H9 (cell line): ENCODE results near the gene PUM2. TPM values are rescaled to one million over a fixed set of nuclear protein-coding genes. Genes with fewer than 3 reads are reported as not detected.

Experiments
- DNase-seq: peaks from one replicate; pipeline ENCODE4 v3.0.0-alpha.2; 2017
- H2AFZ ChIP-seq: one replicate; pipeline ENCODE4 v1.6.1; 2013; ENCODE audit warnings: mild to moderate bottlenecking, low read length, control low read depth, moderate library complexity
- H2AK5ac ChIP-seq: 2 replicates; pipeline ENCODE4 v1.6.1; 2013; ENCODE audit warnings: low read length, control low read depth, mixed read lengths; ENCODE audit not compliant: insufficient read length
- H2BK120ac ChIP-seq: one replicate; pipeline ENCODE4 v1.6.1; 2013; ENCODE audit warnings: low read depth, mild to moderate bottlenecking, low read length, control low read depth, inconsistent platforms; ENCODE audit not compliant: poor library complexity, severe bottlenecking
- H2BK12ac ChIP-seq: 2 replicates; pipeline ENCODE4 v1.6.1; 2013; ENCODE audit warnings: low read length, control low read depth, mixed read lengths, low read depth; ENCODE audit not compliant: insufficient read length
- H2BK15ac ChIP-seq: 2 replicates; pipeline ENCODE4 v1.6.1; 2013; ENCODE audit warnings: low read depth, low read length, control low read depth
- H2BK20ac ChIP-seq: one replicate; pipeline ENCODE4 v1.6.1; 2013; ENCODE audit warnings: low read depth, mild to moderate bottlenecking, low read length, control low read depth, inconsistent platforms; ENCODE audit not compliant: poor library complexity, severe bottlenecking
- H2BK5ac ChIP-seq: 2 replicates; pipeline ENCODE4 v1.6.1; 2013; ENCODE audit warnings: low read length, control low read depth, mixed read lengths; ENCODE audit not compliant: insufficient read length
- H3K14ac ChIP-seq: 2 replicates; pipeline ENCODE4 v1.6.1; 2013; ENCODE audit warnings: low read length, control low read depth; ENCODE audit not compliant: insufficient read depth
- H3K18ac ChIP-seq: 2 replicates; pipeline ENCODE4 v1.6.1; 2013; ENCODE audit warnings: low read depth, mild to moderate bottlenecking, mixed read lengths, low read length, control low read depth; ENCODE audit not compliant: insufficient read length
- H3K23ac ChIP-seq: 2 replicates; pipeline ENCODE4 v1.6.1; 2013; ENCODE audit warnings: low read length, control low read depth, mixed read lengths, low read depth; ENCODE audit not compliant: insufficient read length
- H3K23me2 ChIP-seq: 2 replicates; pipeline ENCODE4 v1.6.1; 2013; ENCODE audit warnings: low read depth, mild to moderate bottlenecking, mixed read lengths, low read length, control low read depth; ENCODE audit not compliant: insufficient read length, poor library complexity, severe bottlenecking
- H3K27ac ChIP-seq: 2 replicates; pipeline ENCODE4 v1.5.1; 2013; ENCODE audit warnings: low read length, control low read depth, mixed read lengths, low read depth; ENCODE audit not compliant: insufficient read length
- H3K27me3 ChIP-seq: 2 replicates; pipeline ENCODE4 v1.6.1; 2013; ENCODE audit warnings: low read length, control low read depth, inconsistent platforms; ENCODE audit not compliant: insufficient read depth
- H3K4ac ChIP-seq: 2 replicates; pipeline ENCODE4 v1.6.1; 2013; ENCODE audit warnings: low read depth, mild to moderate bottlenecking, control low read depth, inconsistent platforms, low read length, moderate library complexity
- H3K4me1 ChIP-seq: 2 replicates; pipeline ENCODE4 v1.6.1; 2013; ENCODE audit warnings: low read length, control low read depth, inconsistent platforms; ENCODE audit not compliant: insufficient read depth
- H3K4me2 ChIP-seq: 2 replicates; pipeline ENCODE4 v1.6.1; 2013; ENCODE audit warnings: low read length, control low read depth, mixed read lengths; ENCODE audit not compliant: insufficient read length, insufficient read depth
- H3K56ac ChIP-seq: 2 replicates; pipeline ENCODE4 v1.6.1; 2013; ENCODE audit warnings: low read depth, mild to moderate bottlenecking, mixed read lengths, low read length, control low read depth; ENCODE audit not compliant: insufficient read length
- H3K79me1 ChIP-seq: 2 replicates; pipeline ENCODE4 v1.6.1; 2013; ENCODE audit warnings: low read depth, mild to moderate bottlenecking, moderate library complexity, low read length, control low read depth, inconsistent platforms; ENCODE audit not compliant: insufficient read depth, poor library complexity, severe bottlenecking
- H3K79me2 ChIP-seq: 2 replicates; pipeline ENCODE4 v1.6.1; 2013; ENCODE audit warnings: low read length, control low read depth, inconsistent platforms; ENCODE audit not compliant: insufficient read depth
- H3K9ac ChIP-seq: 2 replicates; pipeline ENCODE4 v1.6.1; 2013; ENCODE audit warnings: low read length, control low read depth, mixed read lengths; ENCODE audit not compliant: insufficient read length; ENCODE audit errors: extremely low read depth
- H3K9me3 ChIP-seq: one replicate; pipeline ENCODE4 v1.6.1; 2013; ENCODE audit warnings: low read depth, low read length, inconsistent platforms; ENCODE audit not compliant: control insufficient read depth
- H3T11ph ChIP-seq: one replicate; pipeline ENCODE4 v1.6.1; 2013; ENCODE audit warnings: mild to moderate bottlenecking, low read length, control low read depth, inconsistent platforms
- H4K20me1 ChIP-seq: one replicate; pipeline ENCODE4 v1.6.1; 2013; ENCODE audit not compliant: control insufficient read depth, insufficient read length, insufficient read depth
- H4K5ac ChIP-seq: 2 replicates; pipeline ENCODE4 v1.6.1; 2013; ENCODE audit warnings: low read depth, mild to moderate bottlenecking, mixed read lengths, low read length, control low read depth; ENCODE audit not compliant: insufficient read length
- H4K8ac ChIP-seq: replicated peaks from 2 replicates; pipeline ENCODE4 v1.6.1; 2013; ENCODE audit warnings: low read length, control low read depth, mixed read lengths, low read depth; ENCODE audit not compliant: insufficient read length
- H4K91ac ChIP-seq: 2 replicates; pipeline ENCODE4 v1.6.1; 2013; ENCODE audit warnings: low read depth, mild to moderate bottlenecking, moderate library complexity, mixed read lengths, low read length, control low read depth; ENCODE audit not compliant: insufficient read length
- H3K27ac Mint-ChIP-seq, 3 experiments: 2 replicates in 2 of 3; 3 replicates in 1 of 3; pipeline ENCODE4 v1.8.0; 2020 to 2021; ENCODE audit warnings: mixed read lengths in 3 of 3, mild to moderate bottlenecking in 1 of 3, moderate library complexity in 1 of 3
- H3K27me3 Mint-ChIP-seq: 2 replicates; pipeline ENCODE4 v1.8.0; 2021; ENCODE audit warnings: low read depth, mild to moderate bottlenecking, moderate library complexity, mixed read lengths
- H3K36me3 Mint-ChIP-seq, 3 experiments: 2 replicates in 2 of 3; 3 replicates in 1 of 3; pipeline ENCODE4 v1.8.0; 2020 to 2021; ENCODE audit warnings: low read depth in 3 of 3, mixed read lengths in 3 of 3; ENCODE audit not compliant: insufficient read depth in 1 of 3
- H3K4me1 Mint-ChIP-seq, 2 experiments: 2 replicates each; pipeline ENCODE4 v1.8.0; 2020; ENCODE audit warnings: mixed read lengths in 2 of 2
- H3K4me3 Mint-ChIP-seq, 2 experiments: 2 replicates in 1 of 2; 3 replicates in 1 of 2; pipeline ENCODE4 v1.8.0; 2020 to 2021; ENCODE audit warnings: mild to moderate bottlenecking in 2 of 2, mixed read lengths in 2 of 2, moderate library complexity in 1 of 2
- H3K9me3 Mint-ChIP-seq, 2 experiments: 2 replicates in 1 of 2; 3 replicates in 1 of 2; pipeline ENCODE4 v1.8.0; 2020; ENCODE audit warnings: mild to moderate bottlenecking in 2 of 2, mixed read lengths in 2 of 2, moderate library complexity in 1 of 2
- CTCF ChIP-seq: fragments of 200-600 bp; sonication (generic); conservative IDR thresholded peaks from 3 replicates; pipeline ENCODE4 v1.8.0; 2021; ENCODE audit warnings: antibody characterized with exemption, mild to moderate bottlenecking
- WGBS: extraction: QIAGEN DNeasy Blood & Tissue Kit; methylation state at CpG from one replicate; pipeline ENCODE4 v1.1.7; 2013; ENCODE audit warnings: missing lambda C conversion rate, low lambda C conversion rate, mixed read lengths; ENCODE audit not compliant: insufficient read length; ENCODE audit errors: extremely low coverage; 5-methylcytosine and 5-hydroxymethylcytosine counted together
- total RNA-seq: library from RNA; stranded (reverse); gene quantifications from 2 replicates; pipeline ENCODE4 v1.2.1, GENCODE V29; 2021

The PUM2 gene
- total RNA-seq, 1 experiment from 2014 or later = 96.6 TPM

- H3K27me3 ChIP-seq = no peaks in the 10 kb centered on the region
- no peak overlapping the region for H3K27ac ChIP-seq
- no peak overlapping the region for H2BK15ac ChIP-seq
- H2BK12ac ChIP-seq = no peak overlapping the region
- no peak overlapping the region for H3K23ac ChIP-seq
- H2BK5ac ChIP-seq = no peak overlapping the region
- no peaks in the 10 kb centered on the region for H3K9me3 ChIP-seq
- H2AK5ac ChIP-seq = no peak overlapping the region
- H4K5ac ChIP-seq = no peak overlapping the region
- H4K91ac ChIP-seq = no peak overlapping the region
- H2BK20ac ChIP-seq = no peak overlapping the region
- H3K36me3 Mint-ChIP-seq = no peaks in the 10 kb centered on the region
- peaks cover 0 to 4% of the 10 kb centered on the region in 2 experiments; a peak in 2 of 5 replicates for H3K9me3 Mint-ChIP-seq
- no peak overlapping the region for H3K4ac ChIP-seq
- H3K18ac ChIP-seq = no peak overlapping the region
- H2BK120ac ChIP-seq = no peak overlapping the region
- H3K4me1 ChIP-seq = no peaks in the 10 kb centered on the region
- no peaks in the 10 kb centered on the region for H3K23me2 ChIP-seq
- H3T11ph ChIP-seq = no peak overlapping the region
- H3K27ac Mint-ChIP-seq = peak overlapping the region in 1 of 3 experiments; percentile 5; a peak in 1 of 7 replicates
- H3K9ac ChIP-seq = no peak overlapping the region
- no peak for TF ChIP-seq CTCF
- H3K14ac ChIP-seq = no peak overlapping the region; the same call in 1 of the 2 replicates
- no peak for DNase-seq
- no CpG with 5 or more reads among the region's 4 CpGs for WGBS
- peaks cover 6% of the 10 kb centered on the region; the same call in 1 of the 2 replicates for H3K27me3 Mint-ChIP-seq
- H3K79me1 ChIP-seq = no peaks in the 10 kb centered on the region
- H3K79me2 ChIP-seq = no peaks in the 10 kb centered on the region
- no peak overlapping the region for H4K8ac ChIP-seq
- peaks cover 0 to 2% of the 10 kb centered on the region in 2 experiments; a peak in 1 of 4 replicates for H3K4me1 Mint-ChIP-seq
- no peak overlapping the region for H3K4me3 Mint-ChIP-seq
- no peaks in the 10 kb centered on the region for H4K20me1 ChIP-seq
- H3K56ac ChIP-seq = no peak overlapping the region
- H2AFZ ChIP-seq = no peak overlapping the region
- no peak overlapping the region for H3K4me2 ChIP-seq
These were observed 11.2 kb upstream of the PUM2 start for GRCh38 chr2:20361893-20362292.
